ENCODE results near the gene CORO1C.

Gene CORO1C

GRCh38 chr12:108614041-108614440 lies 117.3 kb downstream of the CORO1C start:
- Histone ChIP-seq H3K4me2 (ENCODE audit: low read length) (peak overlapping the region; percentile 33), H3K4me3 (ENCODE audit: low read length) (no peak overlapping the region), H3K27ac (ENCODE audit: low read length) (no peak overlapping the region), H3K9me3 (ENCODE audit: insufficient read depth, low read length) (peaks cover 7% of the 10 kb centered on the region; the same call in 1 of the 2 replicates), H3K4me1 (ENCODE audit: low read length) (peaks cover 51% of the 10 kb centered on the region), H2AFZ (ENCODE audit: low read depth, low read length) (no peak overlapping the region), H3K79me2 (ENCODE audit: low read length) (no peaks in the 10 kb centered on the region), H3K27me3 (ENCODE audit: low read depth, low read length) (no peaks in the 10 kb centered on the region; the same call in 1 of the 2 replicates), H3K36me3 (replicated peaks; ENCODE audit: low read depth, low read length) (peaks cover 7% of the 10 kb centered on the region), H4K20me1 (ENCODE audit: insufficient read depth, low read length) (no peaks in the 10 kb centered on the region), H3K9ac (ENCODE audit: low read length) (no peak overlapping the region)
- TF ChIP-seq CTCF (IDR thresholded peaks at IDR 0.05; ENCODE audit: low read depth, low read length) = no peak
- TF ChIP-seq EZH2phosphoT487 (IDR thresholded peaks at IDR 0.05; ENCODE audit: low read depth) = no peak

- no peak for TF ChIP-seq CTCF (IDR thresholded peaks at IDR 0.05; ENCODE audit: low read depth, low read length)
- TF ChIP-seq EZH2phosphoT487 (IDR thresholded peaks at IDR 0.05; ENCODE audit: low read depth) = no peak
- Histone ChIP-seq H2AFZ (ENCODE audit: low read depth, low read length) (no peak overlapping the region), H3K9me3 (ENCODE audit: insufficient read depth, low read length) (peaks cover 7% of the 10 kb centered on the region; the same call in 1 of the 2 replicates), H3K79me2 (ENCODE audit: low read length) (no peaks in the 10 kb centered on the region), H3K4me1 (ENCODE audit: low read length) (peaks cover 48% of the 10 kb centered on the region), H3K27me3 (ENCODE audit: low read depth, low read length) (no peaks in the 10 kb centered on the region; the same call in 1 of the 2 replicates), H4K20me1 (ENCODE audit: insufficient read depth, low read length) (no peaks in the 10 kb centered on the region), H3K27ac (ENCODE audit: low read length) (no peak overlapping the region), H3K4me2 (ENCODE audit: low read length) (peak overlapping the region; percentile 33), H3K36me3 (replicated peaks; ENCODE audit: low read depth, low read length) (peaks cover 7% of the 10 kb centered on the region), H3K4me3 (ENCODE audit: low read length) (no peak overlapping the region), H3K9ac (ENCODE audit: low read length) (no peak overlapping the region)
Observed at GRCh38 chr12:108613548-108613947, 117.8 kb downstream of the CORO1C start.

GRCh38 chr12:108612788-108613282 lies 118.5 kb downstream of the CORO1C start:
- H3K36me3 ChIP-seq (replicated peaks; ENCODE audit: low read depth, low read length) = peaks cover 7% of the 10 kb centered on the region
- H3K9ac ChIP-seq (ENCODE audit: low read length) = no peak overlapping the region
- no peaks in the 10 kb centered on the region for H3K79me2 ChIP-seq (ENCODE audit: low read length)
- peaks cover 7% of the 10 kb centered on the region; the same call in 1 of the 2 replicates for H3K9me3 ChIP-seq (ENCODE audit: insufficient read depth, low read length)
- no peak overlapping the region for H3K27ac ChIP-seq (ENCODE audit: low read length)
- H3K4me2 ChIP-seq (ENCODE audit: low read length) = peak overlapping the region; percentile 33; the same call in 1 of the 2 replicates
- TF ChIP-seq CTCF (IDR thresholded peaks at IDR 0.05; ENCODE audit: low read depth, low read length) = no peak
- no peak for TF ChIP-seq EZH2phosphoT487 (IDR thresholded peaks at IDR 0.05; ENCODE audit: low read depth)
- H4K20me1 ChIP-seq (ENCODE audit: insufficient read depth, low read length) = no peaks in the 10 kb centered on the region
- no peak overlapping the region for H3K4me3 ChIP-seq (ENCODE audit: low read length)
- H3K4me1 ChIP-seq (ENCODE audit: low read length) = peaks cover 41% of the 10 kb centered on the region
- no peak overlapping the region for H2AFZ ChIP-seq (ENCODE audit: low read depth, low read length)
- no peaks in the 10 kb centered on the region for H3K27me3 ChIP-seq (ENCODE audit: low read depth, low read length)

- Histone ChIP-seq H3K4me3 (ENCODE audit: low read length) (no peak overlapping the region), H3K9ac (ENCODE audit: low read length) (no peak overlapping the region), H3K27ac (ENCODE audit: low read length) (no peak overlapping the region), H3K27me3 (ENCODE audit: low read depth, low read length) (no peaks in the 10 kb centered on the region), H3K4me1 (ENCODE audit: low read length) (peaks cover 32% of the 10 kb centered on the region), H4K20me1 (ENCODE audit: insufficient read depth, low read length) (no peaks in the 10 kb centered on the region), H2AFZ (ENCODE audit: low read depth, low read length) (no peak overlapping the region), H3K79me2 (ENCODE audit: low read length) (no peaks in the 10 kb centered on the region), H3K36me3 (replicated peaks; ENCODE audit: low read depth, low read length) (peaks cover 7% of the 10 kb centered on the region), H3K9me3 (ENCODE audit: insufficient read depth, low read length) (peaks cover 7% of the 10 kb centered on the region; the same call in 1 of the 2 replicates), H3K4me2 (ENCODE audit: low read length) (no peak overlapping the region)
- TF ChIP-seq CTCF (IDR thresholded peaks at IDR 0.05; ENCODE audit: low read depth, low read length) (peak; percentile 56), EZH2phosphoT487 (IDR thresholded peaks at IDR 0.05; ENCODE audit: low read depth) (no peak)
Observed at GRCh38 chr12:108611884-108612415, 119.4 kb downstream of the CORO1C start.
